Breast epithelium (tissue), 3 donors: ENCODE results near the gene MDGA2.

ENCODE experiments used
- POLR2AphosphoS5 ChIP-seq, 3 donors: sonication (generic); formaldehyde crosslinking; IDR thresholded peaks; one replicate each; pipeline ENCODE4 v1.6.1; 2017; ENCODE audit warnings: antibody characterized with exemption in 3 of 3
- TF ChIP-seq, protein P1 (sequence below), 3 donors: fragments of 450-650 bp; IDR thresholded peaks; one replicate each; pipeline ENCODE4 v1.5.1; 2016 to 2017; ENCODE audit warnings: antibody characterized with exemption in 3 of 3, mild to moderate bottlenecking in 3 of 3, moderate library complexity in 3 of 3

DNA sequence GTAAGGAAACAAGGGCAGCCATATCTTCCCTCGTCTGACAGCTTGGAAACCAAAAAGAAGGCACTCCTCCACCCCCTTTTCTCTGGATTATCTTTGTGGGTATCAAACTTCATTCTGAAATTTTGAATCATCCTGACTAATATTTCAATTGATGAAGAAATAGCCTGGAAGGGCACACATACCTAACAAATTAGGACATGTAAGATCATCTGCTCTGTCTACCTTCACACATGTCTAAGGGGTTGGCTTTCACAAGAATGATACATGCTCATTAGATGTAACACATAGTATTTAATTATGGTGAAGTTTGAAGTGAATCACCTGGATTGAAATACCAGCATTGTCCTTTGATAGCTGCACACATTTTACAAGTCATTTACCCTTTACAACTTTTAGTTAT, 675.7 kb downstream of the MDGA2 start:
- no peak for TF ChIP-seq POLR2AphosphoS5 (IDR thresholded peaks at IDR 0.05)
- TF ChIP-seq, protein P1, sequence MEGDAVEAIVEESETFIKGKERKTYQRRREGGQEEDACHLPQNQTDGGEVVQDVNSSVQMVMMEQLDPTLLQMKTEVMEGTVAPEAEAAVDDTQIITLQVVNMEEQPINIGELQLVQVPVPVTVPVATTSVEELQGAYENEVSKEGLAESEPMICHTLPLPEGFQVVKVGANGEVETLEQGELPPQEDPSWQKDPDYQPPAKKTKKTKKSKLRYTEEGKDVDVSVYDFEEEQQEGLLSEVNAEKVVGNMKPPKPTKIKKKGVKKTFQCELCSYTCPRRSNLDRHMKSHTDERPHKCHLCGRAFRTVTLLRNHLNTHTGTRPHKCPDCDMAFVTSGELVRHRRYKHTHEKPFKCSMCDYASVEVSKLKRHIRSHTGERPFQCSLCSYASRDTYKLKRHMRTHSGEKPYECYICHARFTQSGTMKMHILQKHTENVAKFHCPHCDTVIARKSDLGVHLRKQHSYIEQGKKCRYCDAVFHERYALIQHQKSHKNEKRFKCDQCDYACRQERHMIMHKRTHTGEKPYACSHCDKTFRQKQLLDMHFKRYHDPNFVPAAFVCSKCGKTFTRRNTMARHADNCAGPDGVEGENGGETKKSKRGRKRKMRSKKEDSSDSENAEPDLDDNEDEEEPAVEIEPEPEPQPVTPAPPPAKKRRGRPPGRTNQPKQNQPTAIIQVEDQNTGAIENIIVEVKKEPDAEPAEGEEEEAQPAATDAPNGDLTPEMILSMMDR (IDR thresholded peaks at IDR 0.05), result no peak
